ACHN (cell line): ENCODE results near the gene COPS2.

Source experiments
- DNase-seq: peaks from one replicate; pipeline ENCODE4 v3.0.0-alpha.2; 2015
- in situ Hi-C: cut with HindIII; loops from 2 replicates; pipeline ENCODE4 v1.10.0; 2017; ENCODE audit warnings: low sequenced_read_pairs, low pct_ligation_motif_present, low pct_unique_long_range_greater_than_20kb

Gene COPS2

GRCh38 chr15:49121901-49122300, 33.5 kb downstream of the COPS2 start:
- no peak for DNase-seq
- in situ Hi-C loops = no loop called here

GRCh38 chr15:49120832-49121231, 34.6 kb downstream of the COPS2 start:
- no peak for DNase-seq
- in situ Hi-C loops = no loop called here

GRCh38 chr15:49116108-49116857, 39.1 kb downstream of the COPS2 start:
- DNase-seq = no peak
- in situ Hi-C loops = no loop called here

GRCh38 chr15:49115062-49115461, 40.3 kb downstream of the COPS2 start:
- in situ Hi-C loops = no loop called here

GRCh38 chr15:49110158-49110944, 45.0 kb downstream of the COPS2 start:
- in situ Hi-C loops = no loop called here
- no peak for DNase-seq

More at GRCh38 chr15:49115062-49115461, 40.3 kb downstream of the COPS2 start:
- no peak for DNase-seq

- no peak for DNase-seq
- in situ Hi-C loops = no loop called here
Observed at GRCh38 chr15:49103002-49103401, 52.4 kb downstream of the COPS2 start.

GRCh38 chr15:49101536-49101935, 53.9 kb downstream of the COPS2 start:
- in situ Hi-C loops = no loop called here
- DNase-seq = no peak

GRCh38 chr15:49096090-49096750, 59.2 kb downstream of the COPS2 start:
- in situ Hi-C loops = no loop called here
- no peak for DNase-seq

- no peak for DNase-seq
- in situ Hi-C loops = no loop called here
Observed at GRCh38 chr15:49094923-49095322, 60.5 kb downstream of the COPS2 start.

GRCh38 chr15:49093252-49094105, 61.9 kb downstream of the COPS2 start:
- no peak for DNase-seq
- in situ Hi-C loops = no loop called here

GRCh38 chr15:49088996-49089395, 66.4 kb downstream of the COPS2 start:
- in situ Hi-C loops = no loop called here
- DNase-seq = no peak

GRCh38 chr15:49085696-49086459, 69.5 kb downstream of the COPS2 start:
- no peak for DNase-seq
- in situ Hi-C loops = no loop called here

- in situ Hi-C loops = no loop called here
- DNase-seq = no peak
Observed at GRCh38 chr15:49084285-49084570, 71.2 kb downstream of the COPS2 start.

- DNase-seq = no peak
- in situ Hi-C loops = no loop called here
Observed at GRCh38 chr15:49083401-49084284, 71.8 kb downstream of the COPS2 start.

GRCh38 chr15:49082960-49083359, 72.4 kb downstream of the COPS2 start:
- no peak for DNase-seq
- in situ Hi-C loops = no loop called here

GRCh38 chr15:49079340-49080039, 75.9 kb downstream of the COPS2 start:
- no peak for DNase-seq
- in situ Hi-C loops = no loop called here

- in situ Hi-C loops = no loop called here
- no peak for DNase-seq
Observed at GRCh38 chr15:49075881-49076280, 79.5 kb downstream of the COPS2 start.
